GM12872 (cell line): Measurements from ENCODE around the gene GNG7.

ENCODE experiments used
- TF ChIP-seq, protein P1 (sequence below): IDR thresholded peaks from 3 replicates; pipeline ENCODE4 v1.5.1; 2011; ENCODE audit warnings: low read depth, mild to moderate bottlenecking, low read length, moderate library complexity; ENCODE audit not compliant: insufficient read depth

Gene GNG7

GRCh38 chr19:2720777-2721569 lies 18.5 kb upstream of the GNG7 start, which contains the start of gene DIRAS1:
Gene DIRAS1, minus strand, starts transcription at chr19:2721372. Its CDS starts 3,566 bp downstream, at chr19:2717806.
- TF ChIP-seq, protein P1, sequence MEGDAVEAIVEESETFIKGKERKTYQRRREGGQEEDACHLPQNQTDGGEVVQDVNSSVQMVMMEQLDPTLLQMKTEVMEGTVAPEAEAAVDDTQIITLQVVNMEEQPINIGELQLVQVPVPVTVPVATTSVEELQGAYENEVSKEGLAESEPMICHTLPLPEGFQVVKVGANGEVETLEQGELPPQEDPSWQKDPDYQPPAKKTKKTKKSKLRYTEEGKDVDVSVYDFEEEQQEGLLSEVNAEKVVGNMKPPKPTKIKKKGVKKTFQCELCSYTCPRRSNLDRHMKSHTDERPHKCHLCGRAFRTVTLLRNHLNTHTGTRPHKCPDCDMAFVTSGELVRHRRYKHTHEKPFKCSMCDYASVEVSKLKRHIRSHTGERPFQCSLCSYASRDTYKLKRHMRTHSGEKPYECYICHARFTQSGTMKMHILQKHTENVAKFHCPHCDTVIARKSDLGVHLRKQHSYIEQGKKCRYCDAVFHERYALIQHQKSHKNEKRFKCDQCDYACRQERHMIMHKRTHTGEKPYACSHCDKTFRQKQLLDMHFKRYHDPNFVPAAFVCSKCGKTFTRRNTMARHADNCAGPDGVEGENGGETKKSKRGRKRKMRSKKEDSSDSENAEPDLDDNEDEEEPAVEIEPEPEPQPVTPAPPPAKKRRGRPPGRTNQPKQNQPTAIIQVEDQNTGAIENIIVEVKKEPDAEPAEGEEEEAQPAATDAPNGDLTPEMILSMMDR = no peak

DNA sequence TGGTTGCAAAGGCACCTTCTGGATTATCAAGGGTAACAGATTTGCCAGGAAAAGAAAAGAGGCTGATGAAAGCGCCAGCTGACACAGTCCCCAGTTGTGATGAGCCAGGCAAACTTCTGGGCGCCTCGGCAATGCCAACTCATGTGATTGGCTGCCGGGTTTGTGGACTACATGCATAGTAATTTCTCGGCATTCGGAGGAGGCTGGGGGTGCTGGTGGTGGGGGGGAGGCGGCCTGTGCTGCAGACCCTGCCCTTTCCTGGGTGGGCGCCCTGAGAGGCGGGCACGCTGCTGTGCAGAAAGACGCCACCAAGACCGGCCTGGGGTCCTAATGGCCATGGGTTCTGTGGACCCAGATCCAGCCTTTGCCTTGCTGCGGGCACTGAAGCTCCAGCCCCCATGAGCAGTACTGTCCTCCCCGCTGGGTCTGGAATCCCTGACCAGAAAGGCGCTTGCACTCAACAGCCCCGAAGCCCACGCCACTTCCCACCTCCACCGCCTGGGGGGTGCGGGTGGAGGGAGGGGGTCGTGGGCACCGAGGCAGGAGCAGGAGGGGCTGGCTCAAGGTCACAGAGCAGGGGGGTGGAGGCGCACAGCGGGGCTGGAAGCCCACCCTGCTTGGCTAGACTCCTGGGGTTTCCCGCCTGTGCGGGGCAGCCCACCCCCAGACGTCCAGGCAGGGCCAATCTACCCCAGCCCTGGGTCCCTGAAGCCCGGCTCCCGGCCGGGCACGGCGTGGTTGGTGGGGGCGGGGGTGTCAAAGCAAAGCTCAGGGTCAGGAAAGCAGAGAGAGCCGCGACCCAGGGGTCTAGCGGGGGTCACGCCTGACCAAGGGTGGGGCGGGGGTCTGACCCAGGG lies 17.7 kb upstream of the GNG7 start:
- TF ChIP-seq, protein P1 = no peak

DNA sequence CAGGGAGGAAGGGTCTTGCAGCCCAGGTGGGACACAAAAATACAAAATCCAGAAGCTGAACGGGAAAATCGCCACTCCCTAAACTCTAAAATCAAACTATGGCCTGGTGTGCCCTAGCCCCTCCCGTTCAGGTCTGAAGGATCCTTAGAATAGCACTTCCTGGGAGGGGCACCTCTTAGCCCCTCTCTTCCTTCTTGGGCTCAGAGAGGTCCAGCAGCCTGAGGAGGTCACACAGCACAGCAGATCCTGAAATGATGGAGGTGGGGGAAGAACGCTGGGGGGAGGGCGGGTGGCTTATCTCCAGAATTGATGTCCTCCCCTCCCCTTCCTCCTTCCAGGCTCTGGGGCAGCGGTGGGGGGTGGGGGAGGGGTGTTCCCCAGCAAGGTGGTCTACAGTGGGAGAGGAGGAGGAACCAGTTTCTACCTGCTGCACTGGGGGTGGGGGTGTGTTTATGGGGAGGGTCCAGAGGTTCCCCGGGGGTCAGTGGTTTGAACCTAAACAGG lies 16.8 kb upstream of the GNG7 start:
- TF ChIP-seq, protein P1 = no peak

DNA sequence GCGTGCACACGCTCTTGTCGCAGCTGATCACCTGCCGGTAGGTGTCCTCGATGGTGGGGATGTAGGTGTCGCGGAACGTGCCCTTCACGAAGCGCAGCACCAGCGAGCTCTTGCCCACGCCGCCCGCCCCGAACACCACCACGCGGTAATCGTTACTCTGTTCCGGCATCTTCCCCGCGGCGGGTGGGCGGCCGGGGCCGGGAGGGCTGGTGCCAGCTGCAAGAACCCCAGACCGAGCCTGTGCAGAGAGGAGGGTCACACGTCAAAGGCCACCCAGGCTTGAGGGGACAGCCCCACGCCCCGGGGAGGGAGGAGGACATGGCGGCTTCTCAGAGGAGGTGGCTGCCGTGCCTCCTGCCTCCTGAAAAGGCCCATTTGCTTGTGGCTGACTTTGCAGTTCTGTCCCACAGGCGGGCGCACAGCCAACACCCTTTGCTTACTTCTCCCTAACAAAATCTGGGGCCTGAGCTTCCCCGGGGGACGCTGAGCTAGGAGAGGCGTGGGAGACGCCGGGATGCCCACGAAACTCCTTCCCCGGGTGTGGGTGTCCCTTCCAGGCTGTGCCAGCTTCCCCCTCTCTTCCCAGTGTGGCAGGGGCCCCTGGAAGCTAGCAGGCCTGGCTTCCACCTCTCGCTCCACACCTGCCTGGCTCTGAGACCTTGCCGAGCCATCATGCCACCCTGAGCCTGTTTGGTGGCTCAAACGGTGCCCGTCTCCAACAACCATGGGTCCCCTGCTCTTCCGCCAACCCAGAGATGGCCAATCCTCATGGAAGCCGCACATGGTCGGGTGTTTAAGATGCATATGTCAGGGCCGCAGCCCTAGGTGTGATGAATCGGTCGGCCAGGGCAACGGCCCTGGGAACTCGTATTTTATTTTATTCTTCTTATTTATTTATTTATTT lies 15.4 kb upstream of the GNG7 start:
- TF ChIP-seq, protein P1 = no peak

GRCh38 chr19:2716722-2717637 lies 14.5 kb upstream of the GNG7 start:
- TF ChIP-seq, protein P1 = no peak

- TF ChIP-seq, protein P1 = no peak
Observed at GRCh38 chr19:2716275-2716650, 13.8 kb upstream of the GNG7 start.
